ENCODE results near the gene ABCA2. TPM values are rescaled to one million over a fixed set of nuclear protein-coding genes. Genes with fewer than 3 reads are reported as not detected.

ABCA2 gene
- total RNA-seq, 4 donors from 2014 or later: 10.4 to 44.7 (median 33.4) TPM

- Histone ChIP-seq H3K4me3 (peak overlapping the region; percentile 31), H3K27me3 (peaks cover 2% of the 10 kb centered on the region), H3K27ac (no peak overlapping the region), H3K36me3 (peaks cover 28% of the 10 kb centered on the region), H3K9me3 (no peaks in the 10 kb centered on the region), H3K4me1 (peaks cover 19% of the 10 kb centered on the region)
- TF ChIP-seq EP300 (IDR thresholded peaks at IDR 0.05) (no peak), POLR2AphosphoS5 (IDR thresholded peaks at IDR 0.05) (no peak), POLR2A (IDR thresholded peaks at IDR 0.05) (no peak), CTCF (IDR thresholded peaks at IDR 0.05) (no peak)
- WGBS: 72% methylated on average over 6 of the region's 16 CpGs
- DNase-seq (ENCODE audit: low spot score in 2 of 2): no peak
Observed at GRCh38 chr9:137041124-137041523, 13.1 kb upstream of the ABCA2 start.

- no CpG with 5 or more reads among the region's 23 CpGs for WGBS
- H3K4me3 ChIP-seq: peak overlapping the region; percentile 31
- no peak for DNase-seq (ENCODE audit: low spot score in 2 of 2)
- TF ChIP-seq EP300 (IDR thresholded peaks at IDR 0.05) (no peak), CTCF (IDR thresholded peaks at IDR 0.05) (no peak), POLR2A (IDR thresholded peaks at IDR 0.05) (no peak), POLR2AphosphoS5 (IDR thresholded peaks at IDR 0.05) (no peak)
- no peaks in the 10 kb centered on the region for H3K27me3 ChIP-seq
- H3K36me3 ChIP-seq: peaks cover 28% of the 10 kb centered on the region
- peaks cover 15% of the 10 kb centered on the region for H3K4me1 ChIP-seq
- H3K27ac ChIP-seq: no peak overlapping the region
- H3K9me3 ChIP-seq: no peaks in the 10 kb centered on the region
Observed at GRCh38 chr9:137040568-137040967, 12.5 kb upstream of the ABCA2 start.

GRCh38 chr9:137039611-137040366 is 11.8 kb upstream of the ABCA2 start:
- 94% methylated on average over 16 of the region's 32 CpGs for WGBS
- H3K27me3 ChIP-seq: no peaks in the 10 kb centered on the region
- no peak overlapping the region for H3K27ac ChIP-seq
- H3K4me1 ChIP-seq: peaks cover 15% of the 10 kb centered on the region
- no peak for TF ChIP-seq POLR2AphosphoS5 (IDR thresholded peaks at IDR 0.05)
- no peak for TF ChIP-seq EP300 (IDR thresholded peaks at IDR 0.05)
- no peak for TF ChIP-seq POLR2A (IDR thresholded peaks at IDR 0.05)
- TF ChIP-seq CTCF (IDR thresholded peaks at IDR 0.05): no peak
- H3K9me3 ChIP-seq: no peaks in the 10 kb centered on the region
- no peak overlapping the region for H3K4me3 ChIP-seq
- DNase-seq (ENCODE audit: low spot score in 2 of 2): no peak
- H3K36me3 ChIP-seq: peaks cover 28% of the 10 kb centered on the region

GRCh38 chr9:137038916-137039315 is 10.9 kb upstream of the ABCA2 start:
- Histone ChIP-seq H3K9me3 (no peaks in the 10 kb centered on the region), H3K27me3 (no peaks in the 10 kb centered on the region), H3K36me3 (peaks cover 28% of the 10 kb centered on the region), H3K4me1 (peaks cover 14% of the 10 kb centered on the region), H3K27ac (no peak overlapping the region), H3K4me3 (no peak overlapping the region)
- WGBS: 88% methylated on average over 7 of the region's 9 CpGs
- no peak for TF ChIP-seq POLR2AphosphoS5 (IDR thresholded peaks at IDR 0.05)
- TF ChIP-seq EP300 (IDR thresholded peaks at IDR 0.05): no peak
- TF ChIP-seq CTCF (IDR thresholded peaks at IDR 0.05): no peak
- no peak for TF ChIP-seq POLR2A (IDR thresholded peaks at IDR 0.05)
- no peak for DNase-seq (ENCODE audit: low spot score in 2 of 2)

GRCh38 chr9:137037483-137037882 is 9.4 kb upstream of the ABCA2 start:
- no peak for DNase-seq (ENCODE audit: low spot score in 2 of 2)
- H3K9me3 ChIP-seq: no peaks in the 10 kb centered on the region
- H3K4me1 ChIP-seq: peaks cover 14% of the 10 kb centered on the region
- H3K36me3 ChIP-seq: peaks cover 28% of the 10 kb centered on the region
- no peak overlapping the region for H3K27ac ChIP-seq
- no peak overlapping the region for H3K4me3 ChIP-seq
- H3K27me3 ChIP-seq: no peaks in the 10 kb centered on the region
- WGBS: 88% methylated on average over 10 of the region's 10 CpGs
- no peak for TF ChIP-seq POLR2AphosphoS5 (IDR thresholded peaks at IDR 0.05)
- TF ChIP-seq CTCF (IDR thresholded peaks at IDR 0.05): no peak
- TF ChIP-seq POLR2A (IDR thresholded peaks at IDR 0.05): no peak
- TF ChIP-seq EP300 (IDR thresholded peaks at IDR 0.05): no peak
